RWPE1 (cell line): Measurements from ENCODE around the gene DUSP18.
"Not testable (repeated sequence)": the region's sequence is repeated elsewhere in the genome, so short reads cannot be mapped to it uniquely, and the experiment has no call there.

Experiments
- CTCF ChIA-PET: fragments of 350-600 bp; sonication (Branson Sonifier 250); formaldehyde crosslinking; extraction: SDS; loops from one replicate; lab custom pipeline; 2021; lab: Yijun Ruan, JAX
- POLR2A ChIA-PET: fragments of 400-600 bp; formaldehyde crosslinking; extraction: SDS; loops from one replicate; lab custom pipeline; 2020; ENCODE audit warnings: antibody characterized with exemption; ENCODE audit not compliant: low non-redundant PET; lab: Yijun Ruan, JAX
- DNase-seq: peaks from one replicate; pipeline ENCODE4 v3.0.0; 2012; ENCODE audit warnings: low spot score
- H3K27ac ChIP-seq: fragments of 450-650 bp; 2 replicates; pipeline ENCODE4 v1.5.1; 2017
- CTCF ChIP-seq: fragments of 450-650 bp; conservative IDR thresholded peaks from 2 replicates; pipeline ENCODE4 v1.5.1; 2017; ENCODE audit warnings: low read depth, mild to moderate bottlenecking

DUSP18 gene

DNA sequence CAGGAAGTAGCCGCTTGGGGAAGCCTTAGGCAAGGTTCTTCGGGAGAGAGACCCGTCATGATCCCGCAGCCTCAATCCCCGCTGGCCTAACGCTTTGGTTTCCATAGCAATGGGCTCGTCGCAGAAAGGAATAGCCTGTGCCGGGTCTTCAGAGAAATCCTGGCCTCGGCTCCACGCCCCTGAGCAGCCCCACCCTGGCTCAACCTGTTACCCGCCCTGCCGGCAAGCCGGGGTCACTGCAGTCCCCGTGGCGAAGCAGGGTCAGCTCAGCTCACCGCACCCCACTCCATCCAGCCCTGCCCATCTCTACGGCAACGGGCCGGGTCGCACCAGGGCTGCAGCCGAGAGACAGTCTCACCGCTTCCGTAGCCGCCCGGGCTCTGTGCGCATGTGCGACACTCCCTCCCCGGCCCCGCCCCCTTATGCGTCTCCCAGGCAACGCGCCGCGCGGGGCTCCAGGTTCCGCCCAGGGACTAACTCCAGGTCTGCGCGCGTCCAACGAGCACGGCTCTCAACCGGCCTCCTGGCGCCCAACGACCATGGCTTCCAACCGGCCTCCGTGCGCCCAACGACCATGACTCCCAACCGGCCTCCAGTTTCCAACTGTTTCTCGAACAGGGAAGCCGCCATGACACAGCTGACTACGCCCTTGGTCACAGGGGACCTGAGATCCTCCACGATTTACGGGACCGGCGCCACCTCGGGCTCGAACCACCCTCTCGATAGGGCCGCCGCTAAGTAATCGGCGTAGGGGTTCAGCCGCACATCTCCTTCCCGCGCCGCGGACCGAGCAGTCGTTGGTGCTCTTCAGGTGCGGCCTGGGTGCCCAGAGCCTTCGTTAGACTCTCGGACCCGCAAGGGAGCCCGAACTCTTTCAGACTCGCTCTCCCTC lies at the start of gene DUSP18:
TSS of gene DUSP18 (minus strand) at position 382 of the 892 bp plus-strand sequence. CDS start 3,872 bp downstream, outside the sequence.
- peak within 1 kb of the TSS; percentile 54 for H3K27ac ChIP-seq
- DNase-seq: peak; percentile 94
- ChIA-PET POLR2A (no interaction called here), CTCF (interaction anchor here (1.2 kb wide), 1 partner anchor 88 kb away, joined by 3 read pairs; no protein-coding TSS in a partner anchor)
- peak; percentile 28 for TF ChIP-seq CTCF

- CTCF ChIA-PET: no interaction called here
- no peak overlapping the region for H3K27ac ChIP-seq
- TF ChIP-seq CTCF: no peak
- DNase-seq: no peak
- POLR2A ChIA-PET: no interaction called here
Observed at GRCh38 chr22:30714062-30714461, 46.4 kb upstream of the DUSP18 start.

DNA sequence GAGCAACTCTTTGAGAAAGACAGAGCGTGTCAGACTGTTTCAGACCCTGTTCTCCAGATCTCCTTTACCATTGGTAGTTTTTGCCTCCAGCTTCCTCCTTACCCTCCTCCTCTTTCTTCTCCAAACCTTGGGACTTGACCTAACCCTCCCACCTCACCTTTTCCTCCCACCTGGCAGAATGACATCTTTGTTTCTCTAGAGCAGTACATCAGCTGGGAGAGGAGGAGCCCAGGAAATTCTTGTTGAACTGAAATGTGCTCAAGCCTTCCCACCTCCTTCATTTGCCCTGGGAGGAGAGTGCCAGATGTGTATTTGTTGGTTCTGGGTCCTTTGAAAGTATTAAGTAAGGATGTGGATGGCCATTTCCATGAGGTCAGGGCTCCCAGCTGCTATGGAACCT lies 44.4 kb upstream of the DUSP18 start:
- CTCF ChIA-PET: interaction anchor here (0.7 kb wide), 1 partner anchor 791 kb away, joined by 6 read pairs; no protein-coding TSS in a partner anchor
- no peak for TF ChIP-seq CTCF
- no peak overlapping the region for H3K27ac ChIP-seq
- POLR2A ChIA-PET: no interaction called here
- no peak for DNase-seq

GRCh38 chr22:30709980-30710379 lies 42.3 kb upstream of the DUSP18 start:
- POLR2A ChIA-PET: not testable (repeated sequence)

GRCh38 chr22:30705710-30706651 lies 38.3 kb upstream of the DUSP18 start:
- TF ChIP-seq CTCF: no peak

More at GRCh38 chr22:30709980-30710379, 42.3 kb upstream of the DUSP18 start:
- DNase-seq, CTCF ChIA-PET, H3K27ac ChIP-seq: not testable (repeated sequence)

GRCh38 chr22:30704978-30705377 lies 37.3 kb upstream of the DUSP18 start:
- no peak for DNase-seq
- TF ChIP-seq CTCF: no peak
- ChIA-PET CTCF (interaction anchor here (0.6 kb wide), 1 partner anchor 1747 kb away, joined by 3 read pairs; no protein-coding TSS in a partner anchor), POLR2A (no interaction called here)
- no peak overlapping the region for H3K27ac ChIP-seq

More at GRCh38 chr22:30705710-30706651, 38.3 kb upstream of the DUSP18 start:
- ChIA-PET POLR2A (no interaction called here), CTCF (interaction anchor here (0.6 to 0.7 kb wide), 2 partner anchors 12 to 1746 kb away, joined by 3 to 6 read pairs; no protein-coding TSS in a partner anchor)
- DNase-seq: no peak
- no peak overlapping the region for H3K27ac ChIP-seq
